Measurements from ENCODE around the gene NEUROG2. TPM values are rescaled to one million over a fixed set of nuclear protein-coding genes. Genes with fewer than 3 reads are reported as not detected.
"Not testable (repeated sequence)": the region's sequence is repeated elsewhere in the genome, so short reads cannot be mapped to it uniquely, and the experiment has no call there.

NEUROG2 gene
- total RNA-seq, 1 donor from 2014 or later: not detected

- no peak for DNase-seq (ENCODE audit: extremely low read depth, low read depth, low spot score)
These were observed 23.7 kb downstream of the NEUROG2 start for GRCh38 chr4:112492321-112492720.

DNA sequence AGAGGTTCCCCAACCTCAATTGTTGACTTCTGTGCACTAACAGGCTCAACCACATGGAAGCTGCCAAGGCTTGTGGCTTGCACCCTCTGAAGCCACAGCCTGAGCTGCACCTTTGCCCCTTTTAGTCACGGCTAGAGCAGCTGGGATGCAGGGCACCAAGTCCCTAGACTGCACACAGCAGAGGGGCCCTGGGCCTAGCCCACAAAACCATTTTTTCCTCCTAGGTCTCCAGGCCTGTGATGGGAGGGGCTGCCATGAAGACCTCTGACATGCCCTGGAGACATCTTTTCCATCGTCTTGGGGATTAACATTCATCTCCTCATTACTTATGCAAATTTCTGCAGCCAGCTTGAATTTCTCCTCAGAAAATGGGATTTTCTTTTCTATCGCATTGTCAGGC is 25.2 kb downstream of the NEUROG2 start:
- not testable (repeated sequence) for DNase-seq (ENCODE audit: extremely low read depth, low read depth, low spot score)

DNA sequence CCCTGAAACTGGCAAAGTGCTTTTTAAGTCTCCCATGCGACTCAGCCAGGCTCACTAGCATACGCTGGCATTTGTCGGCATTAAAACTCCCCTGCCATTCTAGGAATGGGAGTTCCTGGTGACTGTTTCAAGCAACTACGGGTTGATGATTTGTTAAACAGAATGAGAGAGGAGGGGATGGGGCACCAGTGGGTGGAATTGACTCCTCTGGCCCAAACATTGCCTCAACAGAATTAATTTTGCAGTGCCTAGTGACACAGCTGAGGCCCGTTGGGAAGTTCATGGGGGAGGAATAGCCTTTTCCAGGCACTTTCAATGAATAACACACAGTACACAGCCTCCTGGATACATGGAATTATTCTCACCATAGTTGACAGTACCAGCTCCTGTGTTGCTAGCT is 30.1 kb downstream of the NEUROG2 start:
- no peak for DNase-seq (ENCODE audit: extremely low read depth, low read depth, low spot score)

- DNase-seq (ENCODE audit: extremely low read depth, low read depth, low spot score): no peak
These were observed 42.0 kb downstream of the NEUROG2 start for GRCh38 chr4:112473985-112474384.

DNA sequence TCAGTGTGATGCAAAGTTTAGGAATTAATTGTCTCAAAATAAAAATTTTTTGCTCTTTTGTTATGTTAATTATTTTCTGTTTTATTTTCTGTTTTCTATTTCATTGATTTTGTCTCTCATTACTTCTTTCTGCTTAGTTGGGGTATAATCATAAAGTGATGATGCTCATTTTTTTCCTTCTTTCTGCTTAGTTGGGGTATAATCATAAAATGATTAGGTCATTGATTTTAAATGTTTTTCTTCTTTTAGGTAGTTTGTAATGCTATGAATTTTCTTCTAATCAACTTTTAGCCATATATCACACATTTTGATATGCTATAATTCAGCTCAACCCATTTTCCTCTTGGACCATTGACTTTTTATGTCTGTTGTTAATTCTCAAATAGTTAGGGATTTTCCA is 43.7 kb downstream of the NEUROG2 start:
- DNase-seq (ENCODE audit: extremely low read depth, low read depth, low spot score): no peak

Other genes with a start within 250 kb of the NEUROG2 start
- 7.2 and 11.1 TPM in 2 replicates for gene TIFA, start 230.3 kb downstream of the NEUROG2 start, total RNA-seq
- gene ALPK1, start 218.8 kb downstream of the NEUROG2 start, total RNA-seq: 4.5 and 9.9 TPM in 2 replicates
- gene ZGRF1, start 120.7 kb upstream of the NEUROG2 start, total RNA-seq: 1.6 and 4.4 TPM in 2 replicates
- gene LARP7, start 121.0 kb upstream of the NEUROG2 start, total RNA-seq: 25.6 and 31.9 TPM in 2 replicates

Data from glomerular endothelial cell (primary cell).